KOPT-K1 (cell line): ENCODE measurements around the gene CCL1.
A peak's percentile ranks its signal among the peaks of the same experiment; 100 is the strongest.

ENCODE experiments used
- H3K27ac ChIP-seq: fragments of 200-600 bp; sonication (generic); 2 replicates; pipeline ENCODE4 v1.5.1; 2016; ENCODE audit warnings: antibody characterized with exemption, mild to moderate bottlenecking, low read depth, low read length; ENCODE audit not compliant: poor library complexity, severe bottlenecking
- H3K36me3 ChIP-seq: fragments of 200-600 bp; sonication (generic); 2 replicates; pipeline ENCODE4 v1.5.1; 2017; ENCODE audit warnings: antibody characterized with exemption, mild to moderate bottlenecking, low read length, moderate library complexity; ENCODE audit not compliant: insufficient read depth
- H3K9me3 ChIP-seq: fragments of 200-600 bp; sonication (generic); 2 replicates; pipeline ENCODE4 v1.5.1; 2017; ENCODE audit warnings: antibody characterized with exemption, low read length, mild to moderate bottlenecking; ENCODE audit not compliant: insufficient read depth, poor library complexity, severe bottlenecking

The CCL1 gene

GRCh38 chr17:34389126-34389750 lies 26.2 kb upstream of the CCL1 start:
- peak overlapping the region; percentile 50 for H3K27ac ChIP-seq
- H3K36me3 ChIP-seq = no peaks in the 10 kb centered on the region
- H3K9me3 ChIP-seq = no peaks in the 10 kb centered on the region

GRCh38 chr17:34387566-34387965 lies 24.5 kb upstream of the CCL1 start:
- Histone ChIP-seq H3K27ac (peak overlapping the region; percentile 56), H3K9me3 (no peaks in the 10 kb centered on the region), H3K36me3 (no peaks in the 10 kb centered on the region)

- H3K9me3 ChIP-seq = no peaks in the 10 kb centered on the region
- no peaks in the 10 kb centered on the region for H3K36me3 ChIP-seq
- peak overlapping the region; percentile 56 for H3K27ac ChIP-seq
Observed at GRCh38 chr17:34386697-34387550, 23.9 kb upstream of the CCL1 start.

GRCh38 chr17:34386343-34386696 lies 23.3 kb upstream of the CCL1 start:
- no peaks in the 10 kb centered on the region for H3K9me3 ChIP-seq
- H3K36me3 ChIP-seq = no peaks in the 10 kb centered on the region
- peak overlapping the region; percentile 56 for H3K27ac ChIP-seq

- H3K9me3 ChIP-seq = no peaks in the 10 kb centered on the region
- H3K36me3 ChIP-seq = no peaks in the 10 kb centered on the region
- no peak overlapping the region for H3K27ac ChIP-seq
Observed at GRCh38 chr17:34384822-34385605, 22.0 kb upstream of the CCL1 start.

GRCh38 chr17:34384271-34384670 lies 21.2 kb upstream of the CCL1 start:
- Histone ChIP-seq H3K27ac (no peak overlapping the region), H3K9me3 (no peaks in the 10 kb centered on the region), H3K36me3 (no peaks in the 10 kb centered on the region)

- H3K27ac ChIP-seq = peak overlapping the region; percentile 49
- no peaks in the 10 kb centered on the region for H3K36me3 ChIP-seq
- no peaks in the 10 kb centered on the region for H3K9me3 ChIP-seq
Observed at GRCh38 chr17:34383216-34383615, 20.2 kb upstream of the CCL1 start.

GRCh38 chr17:34382621-34383124 lies 19.6 kb upstream of the CCL1 start:
- no peaks in the 10 kb centered on the region for H3K9me3 ChIP-seq
- peak overlapping the region; percentile 49 for H3K27ac ChIP-seq
- H3K36me3 ChIP-seq = no peaks in the 10 kb centered on the region

GRCh38 chr17:34379868-34380267 lies 16.8 kb upstream of the CCL1 start:
- Histone ChIP-seq H3K27ac (no peak overlapping the region), H3K36me3 (no peaks in the 10 kb centered on the region), H3K9me3 (no peaks in the 10 kb centered on the region)

- Histone ChIP-seq H3K27ac (peak overlapping the region; percentile 45), H3K36me3 (no peaks in the 10 kb centered on the region), H3K9me3 (no peaks in the 10 kb centered on the region)
Observed at GRCh38 chr17:34378664-34379101, 15.7 kb upstream of the CCL1 start.

GRCh38 chr17:34377078-34377823 lies 14.2 kb upstream of the CCL1 start:
- peak overlapping the region; percentile 18 for H3K27ac ChIP-seq
- H3K9me3 ChIP-seq = no peaks in the 10 kb centered on the region
- no peaks in the 10 kb centered on the region for H3K36me3 ChIP-seq

- H3K9me3 ChIP-seq = no peaks in the 10 kb centered on the region
- no peak overlapping the region for H3K27ac ChIP-seq
- no peaks in the 10 kb centered on the region for H3K36me3 ChIP-seq
Observed at GRCh38 chr17:34375426-34375997, 12.5 kb upstream of the CCL1 start.

- Histone ChIP-seq H3K36me3 (no peaks in the 10 kb centered on the region), H3K27ac (no peak overlapping the region), H3K9me3 (no peaks in the 10 kb centered on the region)
Observed at GRCh38 chr17:34374457-34374856, 11.4 kb upstream of the CCL1 start.

- Histone ChIP-seq H3K36me3 (no peaks in the 10 kb centered on the region), H3K9me3 (no peaks in the 10 kb centered on the region), H3K27ac (peak overlapping the region; percentile 99)
Observed at GRCh38 chr17:34371405-34372100, 8.5 kb upstream of the CCL1 start.
